K562 (cell line): ENCODE results near the gene AMFR. TPM values are rescaled to one million over a fixed set of nuclear protein-coding genes. Genes with fewer than 3 reads are reported as not detected.
A peak's percentile ranks its signal among the peaks of the same experiment; 100 is the strongest.

Experiments used
- CREBBP ChIP-seq: IDR thresholded peaks from one replicate; pipeline ENCODE4 v1.6.1; 2012; ENCODE audit warnings: low read depth, mild to moderate bottlenecking, control low read depth, inconsistent platforms, low read length
- DACH1 ChIP-seq: fragments of 450-650 bp; IDR thresholded peaks from 2 replicates; pipeline ENCODE4 v1.6.1; 2018; ENCODE audit not compliant: partially characterized antibody
- E2F1 ChIP-seq: sonication (generic); formaldehyde crosslinking; IDR thresholded peaks from 2 replicates; pipeline ENCODE4 v1.8.1; 2023; ENCODE audit warnings: mild to moderate bottlenecking, missing genetic modification reagents, moderate library complexity
- HBP1 ChIP-seq: fragments of 450-650 bp; formaldehyde crosslinking; IDR thresholded peaks from 2 replicates; pipeline ENCODE4 v1.4.0; 2022; ENCODE audit warnings: missing genetic modification characterization
- HDGF ChIP-seq: fragments of 450-650 bp; IDR thresholded peaks from 2 replicates; pipeline ENCODE4 v1.6.1; 2016
- MTA3 ChIP-seq: fragments of 450-650 bp; formaldehyde crosslinking; IDR thresholded peaks from 2 replicates; pipeline ENCODE4 v1.6.1; 2017; ENCODE audit warnings: mild to moderate bottlenecking, borderline replicate concordance
- MXI1 ChIP-seq: IDR thresholded peaks from 2 replicates; pipeline ENCODE4 v1.6.1; 2011; ENCODE audit warnings: low read depth, mild to moderate bottlenecking, improper control_type of control experiment, low read length
- MYC ChIP-seq, 2 experiments: fragments of 250-450 bp in 1 of 2; sonication (Bioruptor Pico) in 1 of 2; IDR thresholded peaks; 2 replicates each; pipeline versions ENCODE4 v1.5.1 to v1.6.1; 2012 to 2021; ENCODE audit warnings: low read depth in 2 of 2, borderline replicate concordance in 1 of 2, improper control_type of control experiment in 1 of 2, low read length in 1 of 2, mild to moderate bottlenecking in 1 of 2, moderate library complexity in 1 of 2
- NFE2 ChIP-seq: IDR thresholded peaks from 2 replicates; pipeline ENCODE4 v1.6.1; 2014; ENCODE audit warnings: antibody characterized with exemption, low read depth
- NFYB ChIP-seq: IDR thresholded peaks from 2 replicates; pipeline ENCODE4 v1.6.1; 2011; ENCODE audit warnings: mild to moderate bottlenecking, moderate library complexity; ENCODE audit not compliant: insufficient read length; ENCODE audit errors: extremely low read depth
- RBM25 ChIP-seq: fragments of 200-400 bp; formaldehyde crosslinking; IDR thresholded peaks from 2 replicates; pipeline ENCODE4 v1.6.1; 2018; ENCODE audit warnings: low read length, low read depth, moderate library complexity; ENCODE audit not compliant: severe bottlenecking
- SRSF3 ChIP-seq: fragments of 200-400 bp; formaldehyde crosslinking; IDR thresholded peaks from 2 replicates; pipeline ENCODE4 v1.6.1; 2016; ENCODE audit warnings: mild to moderate bottlenecking, low read length, moderate library complexity; ENCODE audit not compliant: insufficient read depth
- TBL1XR1 ChIP-seq, 2 experiments: IDR thresholded peaks; 2 replicates each; pipeline ENCODE4 v1.6.1; 2012; ENCODE audit warnings: improper control_type of control experiment in 2 of 2, low read length in 2 of 2, mild to moderate bottlenecking in 1 of 2
- polyA plus RNA-seq, 8 experiments: library from polyadenylated mRNA; depleted of rRNA in 4 of 8; stranded (reverse) in 5 of 8; unstranded in 3 of 8; fragments of >200 nt; fragmentation: Nextera tagmentation in 2 of 8; fragmentation: Illumina TruSeq in 1 of 8; extraction: Ambion mirVana in 2 of 8; extraction: Trizol in 1 of 8; gene quantifications; 2 replicates each; pipeline versions ENCODE4 v1.2.1 to v1.2.3, GENCODE V29; 2011 to 2014; ENCODE audit warnings: inconsistent platforms in 1 of 8, missing spikeins in 1 of 8
- total RNA-seq, 7 experiments: library from RNA; depleted of rRNA in 6 of 7; stranded (reverse); fragments of >200 nt in 6 of 7; fragmentation: Illumina TruSeq in 2 of 7; extraction: Trizol in 2 of 7; gene quantifications; 2 replicates each; pipeline versions ENCODE4 v1.2.1 to v1.2.3, GENCODE V29; 2011 to 2021; ENCODE audit warnings: low replicate concordance in 1 of 7

Gene AMFR
- total and polyA plus RNA-seq, 9 of the 15 experiments (the other 6 are each of a cell fraction or from before 2014, with no cell fraction given): 15.6 to 113 (median 58.4) TPM

GRCh38 chr16:56450986-56451752 lies 25.8 kb upstream of the AMFR start, which contains the start of the genes NUDT21 and OGFOD1 (continued):
- peak; percentile 84 for TF ChIP-seq MYC (IDR thresholded peaks at IDR 0.05; ENCODE audit: low read depth, low read length)
- TF ChIP-seq MYC (CRISPR knock-in tag; IDR thresholded peaks at IDR 0.05; ENCODE audit: borderline replicate concordance, low read depth): no peak
- TF ChIP-seq HBP1 (CRISPR knock-in tag): peak; percentile 86; the same call in 1 of the 2 replicates
- TF ChIP-seq HDGF: no peak
- TF ChIP-seq MXI1: peak; percentile 25; the same call in 1 of the 2 replicates
- TF ChIP-seq DACH1: no peak
- peak; percentile 84 for TF ChIP-seq NFYB
- TF ChIP-seq TBL1XR1 (IDR thresholded peaks at IDR 0.05; ENCODE audit: low read length in 2 of 2): 0 out of 4 replicates have a peak, but pooled peaks of 1 of the 2 experiments have one; percentile 14
- peak; percentile 88 for TF ChIP-seq RBM25
- 0 out of 2 replicates have a peak, but pooled peaks have one; percentile 13 for TF ChIP-seq NFE2
- TF ChIP-seq MTA3: no peak; the same call in 1 of the 2 replicates
- no peak for TF ChIP-seq SRSF3
- TF ChIP-seq CREBBP: no peak
- no peak for TF ChIP-seq E2F1
